GM21423 (cell line): ENCODE data around the gene OLFM2.
"Not testable (repeated sequence)": the region's sequence is repeated elsewhere in the genome, so short reads cannot be mapped to it uniquely, and the experiment has no call there.

Source experiments
- ATAC-seq: cut with Tn5 transposase; IDR thresholded peaks from one replicate; pipeline ENCODE4 v1.9.1; 2021; ENCODE audit warnings: mild to moderate bottlenecking, moderate library complexity; ENCODE audit not compliant: unreplicated experiment

OLFM2 gene

DNA sequence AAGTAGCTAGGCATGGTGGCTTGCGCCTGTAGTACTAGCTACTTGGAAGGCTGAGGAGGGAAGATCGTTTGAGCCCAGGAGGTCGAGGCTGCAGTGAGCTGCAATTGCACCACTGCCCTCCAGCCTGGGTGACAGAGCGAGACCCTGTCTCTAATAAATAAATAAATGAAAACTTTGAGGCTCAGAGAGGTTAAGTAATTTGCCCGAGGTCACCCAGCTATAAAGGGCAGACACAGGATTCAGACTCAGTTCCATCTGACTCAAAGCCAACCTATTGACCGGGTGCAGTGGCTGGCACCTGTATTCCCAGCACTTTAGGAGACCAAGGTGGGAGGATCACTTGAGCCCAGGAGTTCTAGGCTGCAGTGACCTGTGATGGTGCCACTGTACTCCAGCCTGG, 7.4 kb upstream of the OLFM2 start:
- ATAC-seq, result no peak

DNA sequence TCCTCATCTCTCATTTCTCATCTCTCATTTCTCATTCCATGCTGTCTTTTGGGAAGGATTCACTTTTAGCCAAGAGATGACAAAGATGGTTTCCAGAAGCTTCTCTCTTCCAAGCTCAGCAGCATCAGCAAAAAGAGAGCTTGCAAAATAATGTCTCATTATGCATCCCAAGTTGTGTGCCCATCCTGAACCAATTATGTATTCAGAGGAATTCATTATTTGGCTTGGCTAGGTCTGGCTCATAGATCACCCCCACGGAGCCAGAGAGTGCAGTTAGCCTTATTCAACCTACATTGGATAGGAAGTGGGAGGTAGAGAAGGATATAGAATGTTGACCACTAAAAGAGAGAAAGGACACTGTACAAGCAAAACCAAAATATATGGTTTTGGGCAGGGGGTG, 5.4 kb upstream of the OLFM2 start:
- no peak for ATAC-seq

DNA sequence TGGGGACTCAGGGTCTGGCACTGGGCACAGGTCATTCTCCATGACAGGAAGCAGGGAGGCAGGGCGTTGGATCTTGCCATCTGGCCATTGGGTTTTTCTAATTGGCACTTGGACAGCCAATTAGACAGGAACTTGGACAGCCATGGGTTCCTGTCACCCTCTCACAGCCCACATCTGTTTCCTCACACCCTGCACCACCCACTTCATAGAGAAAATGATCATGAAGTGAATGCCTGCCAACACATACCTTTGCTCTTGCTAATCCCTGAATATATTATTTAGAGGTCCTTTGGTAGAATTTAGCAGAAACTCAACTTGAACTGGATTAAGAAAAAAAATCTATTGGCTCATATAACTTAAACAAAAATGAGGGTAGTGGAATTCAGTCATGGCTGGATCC, 4.9 kb upstream of the OLFM2 start:
- ATAC-seq, result no peak

DNA sequence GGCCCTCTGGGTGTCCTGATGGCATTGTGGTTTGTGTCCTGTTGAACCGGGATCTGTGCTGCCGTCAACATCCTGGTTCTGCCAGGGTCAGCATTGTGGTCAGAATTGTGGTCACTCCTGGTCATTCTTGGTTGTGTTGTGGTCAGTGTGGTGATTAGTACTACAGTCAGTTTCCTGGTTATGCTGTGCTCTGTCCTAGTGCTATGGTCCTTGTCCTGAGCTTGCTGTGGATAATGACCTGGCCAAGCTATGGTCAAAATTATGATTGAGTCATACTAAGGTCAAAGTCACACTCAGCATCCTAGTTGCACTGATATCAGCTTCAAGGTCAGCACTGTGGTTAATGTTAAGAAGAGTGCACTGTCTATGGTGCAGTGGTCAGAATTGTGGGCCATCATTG, 4.5 kb upstream of the OLFM2 start:
- no peak for ATAC-seq

DNA sequence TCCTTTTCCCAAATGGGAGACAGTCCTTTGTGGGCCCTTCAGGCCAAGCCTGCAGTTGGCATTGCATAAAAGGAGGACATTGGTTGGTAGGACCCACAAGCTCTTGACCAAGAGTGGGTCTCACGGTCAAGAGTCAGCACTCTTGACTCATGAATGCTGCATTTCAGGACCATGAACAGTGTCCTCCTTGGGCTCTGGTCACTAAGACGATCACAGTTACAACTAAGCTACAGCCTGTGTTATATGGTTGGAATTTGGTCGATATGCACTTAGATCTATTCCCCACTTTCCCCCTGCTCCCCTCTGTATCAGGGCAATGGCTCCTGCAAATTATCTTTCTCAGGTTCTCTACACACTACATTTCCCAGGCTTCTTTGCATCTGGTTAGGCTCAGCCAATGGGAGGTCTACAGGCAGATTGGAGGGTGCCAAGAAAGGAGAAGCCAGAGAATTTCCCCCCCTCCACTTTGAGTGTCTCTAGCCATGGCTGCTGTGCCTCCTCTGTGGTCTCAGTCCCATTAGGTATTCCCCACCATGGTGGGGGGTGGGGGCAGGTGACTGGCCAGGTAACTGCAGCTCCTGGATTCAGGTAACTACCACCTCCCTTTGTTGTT, 3.1 kb upstream of the OLFM2 start:
- ATAC-seq, result no peak

DNA sequence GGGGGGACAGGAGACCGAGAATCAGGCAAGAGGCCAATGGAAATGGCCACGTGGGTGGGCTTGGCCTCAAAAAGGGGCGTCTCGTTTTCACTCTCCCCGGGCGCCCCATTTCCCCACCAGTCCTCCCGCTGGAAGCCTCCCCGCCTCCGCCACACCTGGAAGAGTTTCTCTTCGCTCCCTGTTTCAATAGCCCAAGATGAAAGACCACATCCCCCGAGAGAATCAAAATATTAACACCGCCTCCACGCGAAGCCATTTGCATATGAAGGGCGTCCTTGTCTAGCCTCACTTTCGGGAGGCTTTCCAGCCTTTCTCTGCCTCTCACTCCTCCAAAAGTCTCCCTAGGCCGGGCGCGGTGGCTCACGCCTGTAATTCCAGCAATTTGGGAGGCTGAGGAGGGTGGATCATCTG, 691 bp upstream of the OLFM2 start:
- ATAC-seq, result no peak

DNA sequence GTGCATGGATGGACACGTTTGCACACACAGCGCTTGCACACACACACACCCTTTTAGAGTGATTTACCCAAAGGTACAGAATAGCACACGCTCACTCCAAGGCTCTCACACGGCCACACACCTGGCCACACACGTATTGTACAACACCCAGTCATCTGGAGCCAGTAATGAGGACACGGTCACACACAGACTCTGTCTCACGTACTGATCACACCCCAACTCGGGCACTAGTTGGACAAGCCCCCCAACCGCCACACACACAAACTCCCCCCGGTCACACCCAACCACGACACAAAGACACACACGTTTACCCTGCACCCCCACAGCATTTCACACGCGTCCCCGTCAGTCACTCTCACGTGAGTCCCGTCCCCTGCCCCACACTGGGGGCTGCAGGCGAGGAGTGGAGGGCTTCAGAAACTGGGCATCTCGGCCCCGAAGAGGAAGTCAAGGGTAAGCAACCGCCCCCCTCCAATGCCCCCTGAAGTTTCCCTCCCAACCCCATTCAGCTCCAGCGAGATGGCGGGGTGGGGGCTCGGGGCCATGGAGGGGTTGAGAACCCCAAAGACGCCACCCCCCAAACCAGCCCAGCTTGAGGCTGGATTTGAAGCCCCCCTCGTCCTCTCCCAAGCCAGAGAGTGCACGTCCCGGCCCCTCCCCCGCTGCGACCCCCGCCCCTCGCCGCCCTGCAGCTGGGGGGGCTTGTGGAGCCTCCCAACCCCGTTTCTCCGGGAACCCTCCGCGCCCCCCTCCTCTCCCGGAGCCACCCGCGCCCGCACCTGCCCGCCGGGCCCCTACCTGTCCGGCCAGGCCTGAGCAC, 599 bp downstream of the OLFM2 start:
- ATAC-seq, result no peak

DNA sequence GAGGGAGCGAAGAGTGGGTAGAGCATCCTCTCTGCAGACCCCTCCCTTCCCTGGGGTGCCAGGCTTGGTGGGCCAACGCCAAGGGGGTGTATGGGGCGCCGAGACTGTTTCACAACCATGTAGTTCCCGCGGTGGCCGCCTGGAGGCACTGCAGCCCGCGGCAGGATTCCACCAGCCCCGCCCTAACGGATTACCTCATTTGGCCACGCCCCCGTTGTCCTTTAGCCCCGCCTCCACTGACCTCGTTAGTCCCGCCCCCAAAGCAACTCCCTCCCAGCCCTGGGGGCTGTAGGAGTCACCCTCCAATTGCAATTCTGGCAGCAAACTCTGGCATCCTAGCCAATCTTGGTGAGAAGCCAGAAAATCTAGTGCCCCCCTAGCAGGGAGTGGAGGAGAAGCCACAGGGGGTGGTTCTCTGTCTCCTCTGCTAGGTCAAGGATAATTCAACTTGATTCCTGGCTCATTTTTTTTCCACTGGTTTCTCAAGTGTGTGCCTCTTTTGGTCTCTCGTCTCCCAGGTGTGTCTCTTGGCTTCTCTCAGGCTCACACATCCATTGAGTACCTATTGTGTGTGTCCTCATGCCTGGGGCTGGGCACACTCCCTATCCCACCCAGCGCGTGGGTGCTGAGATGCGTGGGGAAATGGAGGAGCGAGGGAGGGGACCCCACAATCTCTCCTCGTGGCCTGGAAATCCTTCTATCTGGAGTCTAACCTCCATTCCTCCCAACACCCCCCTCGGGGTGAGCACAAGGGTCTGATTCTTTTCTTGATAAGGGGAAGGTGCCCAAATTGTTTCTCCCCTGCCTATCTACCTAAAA, 2.0 kb downstream of the OLFM2 start:
- no peak for ATAC-seq

DNA sequence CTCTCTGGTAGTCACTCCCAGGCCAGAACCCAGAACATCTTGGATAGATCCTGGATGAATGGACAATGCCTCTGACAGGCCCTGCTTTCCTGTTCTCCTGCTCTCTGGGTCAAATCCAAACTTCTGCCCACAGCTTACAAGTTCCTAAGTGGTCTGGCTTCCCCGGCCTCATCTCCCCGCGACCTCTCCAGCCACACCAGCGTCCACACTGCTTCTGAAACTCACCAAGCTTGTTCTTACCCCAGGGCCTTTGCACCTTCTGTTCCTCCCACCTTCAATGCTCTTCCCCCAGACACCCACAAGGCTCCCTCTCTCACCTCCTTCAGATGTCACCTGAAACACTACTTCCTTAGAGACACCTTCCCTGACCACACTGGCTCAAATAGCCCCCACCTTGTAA, 3.5 kb downstream of the OLFM2 start:
- ATAC-seq, result no peak

DNA sequence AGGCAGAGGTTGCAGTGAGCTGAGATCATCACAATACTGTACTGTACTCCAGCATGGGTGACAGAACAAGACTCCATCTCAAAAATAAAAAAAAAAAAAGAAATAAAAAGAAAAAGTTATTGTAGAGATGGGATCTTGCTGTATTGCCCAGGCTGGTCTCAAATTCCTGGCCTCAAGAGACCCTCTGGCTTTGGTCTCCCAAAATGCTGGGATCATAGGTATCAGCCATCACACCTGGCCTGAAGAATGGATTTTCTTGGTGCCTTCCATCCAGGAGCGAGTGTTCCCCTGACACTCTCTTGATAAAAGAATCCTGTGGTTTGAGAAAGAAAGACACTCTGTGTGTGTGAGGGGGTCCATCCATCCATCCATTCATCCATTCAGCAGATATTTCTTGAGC, 4.7 kb downstream of the OLFM2 start:
- no peak for ATAC-seq

DNA sequence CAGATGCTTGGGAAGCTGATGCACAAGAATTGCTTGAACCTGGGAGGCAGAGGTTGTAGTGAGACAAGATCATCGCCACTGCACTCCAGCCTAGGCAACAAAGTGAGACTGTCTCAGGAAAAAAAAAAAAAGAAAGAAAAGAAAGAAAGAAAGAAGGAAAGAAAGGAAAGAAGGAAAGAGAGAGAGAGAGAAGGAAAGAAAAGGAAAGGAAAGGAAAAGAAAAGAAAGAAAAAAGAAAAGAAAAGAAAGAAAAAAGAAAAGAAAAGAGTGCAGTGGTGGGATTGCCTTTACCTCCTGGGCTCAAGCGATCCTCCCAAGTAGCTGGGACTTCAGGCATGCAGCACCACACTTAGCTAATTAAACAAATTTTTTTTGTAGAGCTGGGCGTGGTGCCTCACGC, 12.9 kb downstream of the OLFM2 start:
- ATAC-seq, result no peak

DNA sequence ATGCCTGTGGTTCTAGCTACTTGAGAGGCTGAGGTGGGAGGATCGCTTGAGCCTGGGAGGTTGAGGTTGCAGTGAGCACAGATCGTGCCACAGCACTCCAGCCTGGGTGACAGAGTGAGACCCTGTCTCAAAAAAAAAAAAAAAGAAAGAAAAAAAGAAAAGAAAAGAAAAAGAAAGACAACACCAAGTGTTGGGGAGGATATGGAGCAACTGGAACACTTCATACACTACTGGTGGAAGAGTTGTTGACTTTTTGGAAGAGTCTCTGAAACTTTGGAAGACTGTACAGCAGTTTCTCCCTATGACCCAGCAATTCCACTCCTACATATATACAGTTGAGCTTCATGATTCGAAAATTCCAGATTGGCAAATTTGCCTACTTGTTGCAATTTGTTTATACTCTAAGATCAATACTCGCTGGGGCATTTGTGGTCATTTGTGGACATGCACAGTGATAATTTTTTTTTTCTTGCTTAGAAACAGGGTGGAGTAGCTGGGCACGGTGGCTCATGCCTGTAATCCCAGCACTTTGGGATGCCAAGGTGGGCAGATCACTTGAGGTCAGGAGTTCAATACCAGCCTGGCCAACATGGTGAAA, 13.4 kb downstream of the OLFM2 start:
- not testable (repeated sequence) for ATAC-seq

DNA sequence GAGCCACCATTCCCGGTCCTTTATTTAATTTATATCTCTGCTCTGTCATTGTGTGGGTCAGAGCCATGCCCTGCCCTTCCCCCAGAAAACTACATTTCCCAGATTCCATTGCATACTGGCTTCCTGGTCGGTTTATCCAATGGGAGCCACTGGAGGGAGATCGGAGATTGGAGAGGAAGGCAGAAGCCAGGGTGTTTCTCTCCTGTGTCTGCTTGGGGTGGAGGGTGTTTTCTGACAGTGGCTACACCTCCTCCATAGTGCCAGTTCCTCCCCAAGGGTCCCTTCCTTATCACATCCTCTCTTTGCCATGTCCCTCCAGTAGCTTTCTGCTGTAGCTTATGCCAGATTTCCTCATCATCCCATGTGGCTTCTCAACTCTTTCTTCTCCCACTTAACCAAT, 19.0 kb downstream of the OLFM2 start:
- ATAC-seq, result no peak

DNA sequence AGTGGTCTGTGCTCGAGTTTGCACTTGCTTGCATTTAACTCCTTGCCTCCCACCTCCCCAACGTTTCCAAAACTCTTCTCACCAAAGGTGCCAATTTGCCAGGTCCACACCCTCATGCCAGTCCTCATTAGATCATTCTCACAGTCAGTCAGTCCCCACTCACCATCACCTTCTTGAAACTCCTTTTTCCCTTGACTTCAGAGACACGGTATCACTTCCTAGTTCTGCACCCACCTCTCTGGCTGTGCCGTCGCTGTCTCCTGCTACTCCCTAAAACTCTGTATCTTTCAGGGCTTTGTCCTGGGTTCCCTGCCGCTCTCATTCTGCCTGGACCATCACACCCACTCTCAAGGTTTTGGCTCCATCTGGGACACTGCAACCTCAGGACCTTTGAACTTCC, 19.6 kb downstream of the OLFM2 start:
- no peak for ATAC-seq

DNA sequence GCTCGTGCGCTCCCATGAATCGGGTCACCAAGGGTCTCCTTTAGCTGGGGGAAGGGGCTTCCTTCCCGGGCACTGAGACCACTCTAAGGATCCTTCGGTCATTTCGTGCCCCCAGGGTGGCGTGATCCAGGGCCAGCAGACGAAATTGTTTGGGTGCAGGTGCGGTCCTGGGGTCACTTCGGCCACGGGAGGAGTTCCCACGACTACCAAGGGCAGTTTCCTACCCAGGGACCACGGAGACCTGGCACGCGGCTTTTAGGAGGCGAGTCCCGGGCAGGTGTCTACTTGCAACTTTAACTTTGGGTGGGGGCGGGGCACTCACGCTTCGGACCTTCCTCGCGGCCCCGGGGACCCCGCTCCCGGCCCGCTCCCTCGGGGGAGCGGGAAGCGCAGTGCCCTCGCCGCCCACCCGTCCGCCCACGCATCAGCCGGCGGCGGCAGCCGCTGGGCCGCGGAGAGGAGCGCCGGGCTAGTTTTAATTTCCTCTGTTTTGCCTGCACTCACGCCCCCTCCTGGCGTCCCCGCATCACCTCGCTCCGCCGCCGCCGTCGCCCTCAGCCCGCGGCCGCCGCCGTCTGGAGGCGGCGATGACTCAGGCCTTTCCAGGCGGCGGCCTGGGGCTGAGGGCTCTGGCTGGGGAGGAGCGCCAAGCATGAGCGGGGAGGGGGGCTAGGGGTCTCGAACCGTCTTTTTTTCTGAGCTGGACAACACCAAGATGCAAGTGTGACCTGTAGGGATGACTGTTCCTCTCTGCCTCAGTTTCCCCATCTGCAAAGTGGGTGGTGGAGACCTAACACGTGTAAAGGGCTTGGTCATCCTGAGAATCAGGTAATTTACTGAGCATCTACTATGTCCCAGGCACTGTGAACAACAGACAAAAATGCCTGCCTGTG, 21.8 kb downstream of the OLFM2 start:
- ATAC-seq, result no peak

DNA sequence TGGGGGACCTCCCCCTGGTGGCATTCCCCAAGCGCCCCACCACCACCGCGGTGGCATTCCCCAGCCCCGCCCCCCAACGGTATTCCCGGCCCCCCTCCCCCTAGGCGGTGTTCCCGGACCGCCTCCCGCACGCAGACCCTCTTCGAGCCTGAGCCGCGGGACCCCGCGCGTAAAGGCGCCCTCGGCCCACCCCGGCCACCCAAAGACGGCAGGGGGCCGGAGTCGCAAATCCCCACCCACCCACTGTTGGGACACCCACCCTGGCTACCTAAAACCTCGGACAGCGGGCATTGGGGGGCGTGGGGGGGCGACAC, 22.4 kb downstream of the OLFM2 start:
- no peak for ATAC-seq

DNA sequence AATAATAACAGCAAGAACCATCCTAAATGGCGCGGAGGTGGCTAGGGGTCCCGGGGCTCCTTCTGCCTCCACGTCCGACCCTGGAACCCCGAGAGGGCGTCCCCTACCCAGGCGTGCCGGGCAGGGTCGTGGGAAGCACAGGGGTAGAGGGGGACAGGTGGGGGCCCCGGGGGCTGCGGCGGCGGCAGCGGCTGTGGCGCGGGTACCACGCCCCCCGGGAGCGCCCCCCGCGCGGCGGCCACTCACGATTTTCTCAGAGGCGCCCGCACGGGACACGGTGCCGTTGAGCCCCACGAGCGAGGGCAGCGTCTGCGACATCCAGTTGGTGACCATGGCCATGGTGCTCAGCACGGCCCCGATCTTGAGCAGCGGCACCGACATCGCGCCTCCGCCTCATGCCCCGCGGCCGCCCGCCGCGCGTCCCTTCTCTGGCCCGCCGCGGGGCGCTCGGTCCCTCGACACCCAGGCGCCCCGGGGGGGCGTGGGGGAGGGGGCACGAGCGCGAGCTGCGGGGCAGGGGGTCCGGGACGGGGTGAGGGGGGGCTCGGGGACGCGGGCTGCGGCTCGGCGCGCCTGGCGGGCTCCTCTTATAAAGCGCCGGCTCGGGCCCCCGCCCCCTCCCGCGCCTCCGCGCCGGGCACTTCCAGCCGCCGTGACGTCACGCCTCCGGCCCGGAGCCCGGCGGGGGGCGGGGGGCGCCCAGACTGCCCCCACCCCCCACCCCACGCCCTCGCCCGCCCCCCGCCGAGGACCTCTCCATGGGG, 22.9 kb downstream of the OLFM2 start:
- no peak for ATAC-seq

DNA sequence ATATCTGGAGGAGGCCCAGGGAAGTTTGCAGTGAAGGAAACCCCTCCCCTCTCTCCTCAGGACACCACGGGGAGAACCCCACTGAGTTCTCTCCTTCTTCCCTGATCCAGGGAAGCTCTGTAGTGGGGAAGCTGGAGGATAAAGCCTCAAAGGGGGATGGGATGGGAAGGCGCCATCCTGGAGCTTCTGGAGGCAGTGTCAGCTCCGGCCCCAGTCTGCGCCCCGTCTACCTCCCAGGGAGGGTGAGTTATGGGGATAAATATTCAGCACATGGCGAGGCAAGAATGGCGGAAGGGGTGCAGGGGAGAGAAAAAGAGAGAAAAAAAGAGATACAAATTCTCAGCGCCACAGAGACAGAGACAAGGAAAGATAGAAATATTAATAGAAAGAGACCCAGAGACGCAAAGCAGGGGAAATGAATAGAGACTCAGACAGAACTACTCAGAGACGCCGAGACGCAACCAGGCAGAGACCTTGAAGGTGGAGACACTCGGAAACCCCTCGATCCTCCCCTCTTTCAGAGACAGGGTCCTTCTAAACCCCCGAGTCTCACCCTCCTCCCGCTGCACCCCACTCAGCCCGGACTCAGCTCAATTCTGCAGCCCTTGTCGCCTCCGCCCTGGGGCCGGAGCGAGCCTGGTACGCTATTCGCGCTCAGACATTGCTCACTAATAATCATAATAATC, 23.6 kb downstream of the OLFM2 start:
- no peak for ATAC-seq

DNA sequence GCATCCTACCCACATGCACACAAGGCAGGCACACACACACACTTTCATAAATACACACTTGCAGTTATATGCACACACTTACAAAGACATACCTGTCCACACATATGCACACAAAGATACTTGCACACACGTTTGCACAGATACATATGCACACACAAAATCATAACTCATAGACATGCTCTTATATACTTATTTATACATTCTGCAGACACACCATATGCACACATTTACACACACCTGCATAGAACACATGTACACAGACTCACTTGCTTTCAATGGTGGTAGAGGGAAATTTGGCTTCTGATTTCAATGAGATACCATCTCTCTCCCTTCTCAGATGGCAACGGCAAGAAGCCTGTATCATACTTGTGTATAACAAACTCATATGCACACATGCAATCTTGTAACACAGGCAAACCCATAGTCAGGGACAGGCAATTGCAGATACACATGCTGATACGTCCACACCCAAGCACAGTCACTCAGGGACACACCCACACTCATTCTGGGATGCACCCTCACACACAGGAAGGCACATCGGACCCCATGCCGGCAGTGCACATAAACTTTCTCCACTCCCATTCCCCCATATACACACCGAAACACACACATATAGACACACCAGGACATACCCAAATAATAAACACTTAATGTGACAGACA, 24.7 kb downstream of the OLFM2 start:
- ATAC-seq, result no peak
